ENCODE measurements around the gene HSD11B1L.

HSD11B1L gene

DNA sequence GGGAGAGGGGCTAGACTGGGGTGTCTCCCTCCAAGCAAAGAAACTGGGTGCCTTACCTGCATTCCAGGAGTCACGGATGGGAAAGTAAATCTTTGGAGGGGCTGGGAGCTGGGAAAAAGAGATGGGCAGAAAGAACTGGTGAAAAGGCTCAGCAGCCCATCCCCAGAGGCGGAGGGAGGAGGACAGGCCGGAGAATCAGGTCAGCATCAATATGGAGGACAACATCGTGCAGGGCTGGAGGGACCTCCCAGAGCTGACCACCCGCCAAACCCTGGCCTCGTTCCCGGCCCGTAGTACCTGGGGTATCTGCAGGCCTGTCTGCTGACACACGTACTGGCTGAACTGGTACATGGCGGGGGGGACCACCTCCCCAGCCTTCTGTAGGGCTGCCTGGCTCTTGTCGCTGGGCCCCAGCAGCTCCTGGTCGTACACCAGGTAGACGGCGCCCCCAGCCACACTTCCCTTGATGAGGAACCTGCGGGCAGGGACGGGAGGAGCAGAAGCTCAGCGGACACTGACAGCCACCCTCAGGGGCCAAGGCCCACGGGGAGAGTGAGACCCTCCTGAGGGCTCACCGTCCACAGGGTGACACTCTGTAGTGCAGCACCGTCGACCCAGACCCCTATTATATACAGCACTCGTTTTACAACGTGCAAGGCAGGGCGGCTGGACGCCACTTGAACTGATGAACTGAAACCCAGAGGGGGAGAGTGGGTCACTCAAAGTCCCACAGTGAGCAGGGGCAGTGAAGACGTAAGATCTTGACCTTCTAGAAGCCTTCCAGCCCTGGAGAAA, 1.3 kb upstream of the HSD11B1L start:
- Histone ChIP-seq H3K9me3 (ENCODE audit: control insufficient read depth, insufficient read depth, low read depth, low read length) (no peaks in the 10 kb centered on the region), H3K4me3 (ENCODE audit: low read depth, low read length) (peak overlapping the region; percentile 94), H3K4me1 (ENCODE audit: control insufficient read depth, insufficient read depth, low read length) (no peaks in the 10 kb centered on the region), H3K27ac (ENCODE audit: extremely low read depth, low read depth, low read length) (peak overlapping the region; percentile 25; the same call in 1 of the 2 replicates), H3K36me3 (ENCODE audit: control insufficient read depth in 2 of 2, insufficient read depth in 1 of 2, low read length in 2 of 2) (peaks cover 0 to 6% of the 10 kb centered on the region in 2 experiments; a peak in 1 of 3 replicates)
- CTCF ChIA-PET = no interaction called here
- POLR2A ChIA-PET = interaction anchor here (0.6 to 4.1 kb wide), 3 partner anchors 10 to 56 kb away, joined by 4 to 24 read pairs (median 4); partner anchors contain the start of genes RPL36 and SAFB
- TF ChIP-seq ZSCAN23 (tag by site-specific recombination; IDR thresholded peaks at IDR 0.05) = no peak

GRCh38 chr19:5680084-5680436, 767 bp upstream of the HSD11B1L start:
- H3K4me1 ChIP-seq (ENCODE audit: control insufficient read depth, insufficient read depth, low read length) = no peaks in the 10 kb centered on the region
- H3K27ac ChIP-seq (ENCODE audit: extremely low read depth, low read depth, low read length) = peak overlapping the region; percentile 25; the same call in 1 of the 2 replicates
- peaks cover 0 to 6% of the 10 kb centered on the region in 2 experiments; a peak in 1 of 3 replicates for H3K36me3 ChIP-seq (ENCODE audit: control insufficient read depth in 2 of 2, insufficient read depth in 1 of 2, low read length in 2 of 2)
- POLR2A ChIA-PET = interaction anchor here (0.6 to 4.1 kb wide), 3 partner anchors 9 to 57 kb away, joined by 4 to 24 read pairs (median 4); partner anchors contain the start of genes RPL36 and SAFB
- H3K4me3 ChIP-seq (ENCODE audit: low read depth, low read length) = peak overlapping the region; percentile 94
- H3K9me3 ChIP-seq (ENCODE audit: control insufficient read depth, insufficient read depth, low read depth, low read length) = no peaks in the 10 kb centered on the region
- CTCF ChIA-PET = no interaction called here
- TF ChIP-seq ZNF571 (tag by site-specific recombination; IDR thresholded peaks at IDR 0.05) (no peak), KLF16 (tag by site-specific recombination; IDR thresholded peaks at IDR 0.05) (peak; percentile 54), ZNF664 (tag by site-specific recombination; IDR thresholded peaks at IDR 0.05) (no peak), ZNF184 (tag by site-specific recombination; IDR thresholded peaks at IDR 0.05) (no peak), ZNF140 (tag by site-specific recombination; IDR thresholded peaks at IDR 0.05) (no peak), MEIS1 (CRISPR knock-in tag; IDR thresholded peaks at IDR 0.05; ENCODE audit: borderline replicate concordance) (no peak), ZNF324 (tag by site-specific recombination; IDR thresholded peaks at IDR 0.05) (peak; percentile 72; the same call in 1 of the 2 replicates), KLF7 (tag by site-specific recombination; IDR thresholded peaks at IDR 0.05; ENCODE audit: borderline replicate concordance) (peak; percentile 60; the same call in 1 of the 2 replicates), OSR2 (tag by site-specific recombination; IDR thresholded peaks at IDR 0.05) (no peak), ZNF747 (tag by site-specific recombination; IDR thresholded peaks at IDR 0.05) (no peak), GLI2 (tag by site-specific recombination; IDR thresholded peaks at IDR 0.05; ENCODE audit: borderline replicate concordance, low read depth) (no peak; the same call in 1 of the 2 replicates), ZNF561 (tag by site-specific recombination; IDR thresholded peaks at IDR 0.05; ENCODE audit: borderline replicate concordance) (no peak), TRIM28 (IDR thresholded peaks at IDR 0.05; ENCODE audit: borderline replicate concordance, low read length) (no peak), PRDM4 (tag by site-specific recombination; IDR thresholded peaks at IDR 0.05) (no peak), ZNF768 (tag by site-specific recombination; IDR thresholded peaks at IDR 0.05) (no peak), REPIN1 (tag by site-specific recombination; IDR thresholded peaks at IDR 0.05; ENCODE audit: low read depth) (no peak), ZFP37 (tag by site-specific recombination; IDR thresholded peaks at IDR 0.05) (no peak), ZNF394 (tag by site-specific recombination; IDR thresholded peaks at IDR 0.05; ENCODE audit: borderline replicate concordance) (no peak), ZSCAN23 (tag by site-specific recombination; IDR thresholded peaks at IDR 0.05) (no peak), ZFHX2 (tag by site-specific recombination; conservative IDR thresholded peaks at IDR 0.05) (peak; percentile 40; the same call in 1 of the 2 replicates), ZNF302 (tag by site-specific recombination; IDR thresholded peaks at IDR 0.05; ENCODE audit: low read depth) (no peak), ZNF23 (tag by site-specific recombination; IDR thresholded peaks at IDR 0.05; ENCODE audit: borderline replicate concordance) (no peak), ZNF138 (tag by site-specific recombination; IDR thresholded peaks at IDR 0.05; ENCODE audit: borderline replicate concordance) (no peak), ZNF292 (tag by site-specific recombination; IDR thresholded peaks at IDR 0.05; ENCODE audit: borderline replicate concordance, low read depth) (no peak), YY2 (tag by site-specific recombination; IDR thresholded peaks at IDR 0.05) (no peak), SCRT1 (tag by site-specific recombination; IDR thresholded peaks at IDR 0.05; ENCODE audit: borderline replicate concordance) (no peak)
- TF ChIP-seq, protein P1, sequence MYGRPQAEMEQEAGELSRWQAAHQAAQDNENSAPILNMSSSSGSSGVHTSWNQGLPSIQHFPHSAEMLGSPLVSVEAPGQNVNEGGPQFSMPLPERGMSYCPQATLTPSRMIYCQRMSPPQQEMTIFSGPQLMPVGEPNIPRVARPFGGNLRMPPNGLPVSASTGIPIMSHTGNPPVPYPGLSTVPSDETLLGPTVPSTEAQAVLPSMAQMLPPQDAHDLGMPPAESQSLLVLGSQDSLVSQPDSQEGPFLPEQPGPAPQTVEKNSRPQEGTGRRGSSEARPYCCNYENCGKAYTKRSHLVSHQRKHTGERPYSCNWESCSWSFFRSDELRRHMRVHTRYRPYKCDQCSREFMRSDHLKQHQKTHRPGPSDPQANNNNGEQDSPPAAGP (tag by site-specific recombination; IDR thresholded peaks at IDR 0.05) = 0 out of 2 replicates have a peak, but pooled peaks have one; percentile 30
- TF ChIP-seq, protein P2, sequence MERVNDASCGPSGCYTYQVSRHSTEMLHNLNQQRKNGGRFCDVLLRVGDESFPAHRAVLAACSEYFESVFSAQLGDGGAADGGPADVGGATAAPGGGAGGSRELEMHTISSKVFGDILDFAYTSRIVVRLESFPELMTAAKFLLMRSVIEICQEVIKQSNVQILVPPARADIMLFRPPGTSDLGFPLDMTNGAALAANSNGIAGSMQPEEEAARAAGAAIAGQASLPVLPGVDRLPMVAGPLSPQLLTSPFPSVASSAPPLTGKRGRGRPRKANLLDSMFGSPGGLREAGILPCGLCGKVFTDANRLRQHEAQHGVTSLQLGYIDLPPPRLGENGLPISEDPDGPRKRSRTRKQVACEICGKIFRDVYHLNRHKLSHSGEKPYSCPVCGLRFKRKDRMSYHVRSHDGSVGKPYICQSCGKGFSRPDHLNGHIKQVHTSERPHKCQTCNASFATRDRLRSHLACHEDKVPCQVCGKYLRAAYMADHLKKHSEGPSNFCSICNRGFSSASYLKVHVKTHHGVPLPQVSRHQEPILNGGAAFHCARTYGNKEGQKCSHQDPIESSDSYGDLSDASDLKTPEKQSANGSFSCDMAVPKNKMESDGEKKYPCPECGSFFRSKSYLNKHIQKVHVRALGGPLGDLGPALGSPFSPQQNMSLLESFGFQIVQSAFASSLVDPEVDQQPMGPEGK (tag by site-specific recombination; IDR thresholded peaks at IDR 0.05) = peak; percentile 35; the same call in 1 of the 2 replicates
- TF ChIP-seq, protein P3, sequence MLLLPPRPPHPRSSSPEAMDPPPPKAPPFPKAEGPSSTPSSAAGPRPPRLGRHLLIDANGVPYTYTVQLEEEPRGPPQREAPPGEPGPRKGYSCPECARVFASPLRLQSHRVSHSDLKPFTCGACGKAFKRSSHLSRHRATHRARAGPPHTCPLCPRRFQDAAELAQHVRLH (tag by site-specific recombination; IDR thresholded peaks at IDR 0.05) = 0 out of 2 replicates have a peak, but pooled peaks have one; percentile 24
